Fibroblast of skin of right biceps (primary cell): ENCODE measurements around the gene MICAL2.
A peak's percentile ranks its signal among the peaks of the same experiment; 100 is the strongest.

Experiments used
- DNase-seq: peaks from one replicate; pipeline ENCODE4 v3.0.0-alpha.2; 2013

The MICAL2 gene

GRCh38 chr11:12235553-12235946 is 125.2 kb downstream of the MICAL2 start:
- DNase-seq: peak; percentile 51

GRCh38 chr11:12235947-12236743 is 125.8 kb downstream of the MICAL2 start:
- peak; percentile 74 for DNase-seq

- no peak for DNase-seq
Measured at GRCh38 chr11:12236744-12237101, 126.3 kb downstream of the MICAL2 start.

GRCh38 chr11:12237381-12237784 is 127.0 kb downstream of the MICAL2 start:
- no peak for DNase-seq

- DNase-seq: no peak
Measured at GRCh38 chr11:12238420-12238819, 128.0 kb downstream of the MICAL2 start.

GRCh38 chr11:12239396-12239795 is 129.0 kb downstream of the MICAL2 start:
- peak; percentile 52 for DNase-seq

GRCh38 chr11:12239804-12240371 is 129.5 kb downstream of the MICAL2 start:
- DNase-seq: no peak

- no peak for DNase-seq
Measured at GRCh38 chr11:12240677-12241076, 130.3 kb downstream of the MICAL2 start.

GRCh38 chr11:12241401-12241800 is 131.0 kb downstream of the MICAL2 start:
- no peak for DNase-seq

GRCh38 chr11:12241971-12242672 is 131.7 kb downstream of the MICAL2 start:
- no peak for DNase-seq

- DNase-seq: no peak
Measured at GRCh38 chr11:12242966-12243365, 132.6 kb downstream of the MICAL2 start.

GRCh38 chr11:12243486-12243885 is 133.1 kb downstream of the MICAL2 start:
- DNase-seq: no peak

GRCh38 chr11:12243911-12244550 is 133.6 kb downstream of the MICAL2 start:
- no peak for DNase-seq

GRCh38 chr11:12245091-12245490 is 134.7 kb downstream of the MICAL2 start:
- DNase-seq: no peak

- no peak for DNase-seq
Measured at GRCh38 chr11:12245549-12246016, 135.2 kb downstream of the MICAL2 start.

GRCh38 chr11:12246147-12246546 is 135.8 kb downstream of the MICAL2 start:
- DNase-seq: no peak

- no peak for DNase-seq
Measured at GRCh38 chr11:12246989-12247388, 136.6 kb downstream of the MICAL2 start.

- DNase-seq: no peak
Measured at GRCh38 chr11:12247543-12248254, 137.3 kb downstream of the MICAL2 start.

- DNase-seq: no peak
Measured at GRCh38 chr11:12248330-12248729, 137.9 kb downstream of the MICAL2 start.

- no peak for DNase-seq
Measured at GRCh38 chr11:12249590-12250260, 139.3 kb downstream of the MICAL2 start.

- no peak for DNase-seq
Measured at GRCh38 chr11:12251666-12252560, 141.5 kb downstream of the MICAL2 start.
